Measurements from ENCODE around the gene CCDC188.

The CCDC188 gene

GRCh38 chr22:20131859-20132685, 18.8 kb downstream of the CCDC188 start:
- no peak for DNase-seq

- no peak for DNase-seq
Measured at GRCh38 chr22:20131597-20131858, 19.3 kb downstream of the CCDC188 start, which contains the start of gene ZDHHC8. ZDHHC8 (plus strand) TSS chr22:20131804; CDS start chr22:20131948, 144 bp downstream.

- peak; percentile 51 for DNase-seq
Measured at GRCh38 chr22:20130731-20131596, 19.9 kb downstream of the CCDC188 start.

GRCh38 chr22:20130319-20130718, 20.5 kb downstream of the CCDC188 start:
- DNase-seq, result no peak

- no peak for DNase-seq
Measured at GRCh38 chr22:20129747-20130014, 21.2 kb downstream of the CCDC188 start.

GRCh38 chr22:20128902-20129746, 21.7 kb downstream of the CCDC188 start:
- peak; percentile 53 for DNase-seq

- DNase-seq, result no peak
Measured at GRCh38 chr22:20128619-20128901, 22.3 kb downstream of the CCDC188 start.

- DNase-seq, result no peak
Measured at GRCh38 chr22:20127869-20128618, 22.8 kb downstream of the CCDC188 start.

GRCh38 chr22:20127318-20127868, 23.5 kb downstream of the CCDC188 start:
- no peak for DNase-seq

- no peak for DNase-seq
Measured at GRCh38 chr22:20126284-20127029, 24.4 kb downstream of the CCDC188 start.

- no peak for DNase-seq
Measured at GRCh38 chr22:20125201-20126174, 25.4 kb downstream of the CCDC188 start.

- no peak for DNase-seq
Measured at GRCh38 chr22:20124083-20124787, 26.6 kb downstream of the CCDC188 start.

- DNase-seq, result no peak
Measured at GRCh38 chr22:20123366-20124082, 27.3 kb downstream of the CCDC188 start.

GRCh38 chr22:20121856-20122415, 28.9 kb downstream of the CCDC188 start:
- DNase-seq, result no peak

GRCh38 chr22:20118300-20119020, 32.4 kb downstream of the CCDC188 start:
- DNase-seq, result peak; percentile 40

GRCh38 chr22:20117633-20118299, 33.1 kb downstream of the CCDC188 start:
- DNase-seq, result peak; percentile 44

GRCh38 chr22:20116951-20117632, 33.8 kb downstream of the CCDC188 start, which contains the start of gene TRMT2A:
TRMT2A (minus strand) TSS chr22:20117226; CDS start chr22:20116906, 320 bp downstream.
- peak; percentile 97 for DNase-seq
